ENCODE data around the gene BLTP3B. TPM values are rescaled to one million over a fixed set of nuclear protein-coding genes. Genes with fewer than 3 reads are reported as not detected.
"Not testable (repeated sequence)": the region's sequence is repeated elsewhere in the genome, so short reads cannot be mapped to it uniquely, and the experiment has no call there.

The BLTP3B gene
- total RNA-seq, 4 donors from 2014 or later = 18.6 to 27.3 (median 22.2) TPM

DNA sequence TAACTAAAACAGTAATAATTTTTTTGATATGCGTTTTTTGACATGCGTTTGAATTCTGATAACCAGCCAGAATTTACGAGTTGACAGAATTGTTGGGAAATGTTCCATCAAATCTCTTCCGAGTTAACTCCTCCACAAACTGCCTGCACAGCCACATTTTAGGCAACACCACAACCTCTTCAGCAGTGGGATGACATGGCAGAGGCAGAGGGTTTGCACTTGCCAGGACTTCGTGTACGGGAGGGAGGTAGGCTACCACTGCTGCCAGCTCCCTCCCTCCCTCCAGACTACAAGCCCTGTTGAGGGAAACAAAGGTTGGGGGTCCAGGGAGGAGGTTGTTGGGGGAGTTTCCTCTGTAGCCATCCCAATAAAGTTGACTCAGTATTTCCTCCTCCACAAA, 43.4 kb upstream of the BLTP3B start:
- H3K36me3 ChIP-seq = no peaks in the 10 kb centered on the region
- WGBS = 19% methylated on average over 6 of the region's 6 CpGs
- no peaks in the 10 kb centered on the region for H3K27me3 ChIP-seq
- H3K9me3 ChIP-seq = no peaks in the 10 kb centered on the region
- H3K27ac ChIP-seq = no peak overlapping the region
- TF ChIP-seq POLR2A (IDR thresholded peaks at IDR 0.05) (no peak), EP300 (IDR thresholded peaks at IDR 0.05) (no peak), POLR2AphosphoS5 (IDR thresholded peaks at IDR 0.05) (no peak)
- no peak overlapping the region for H3K4me3 ChIP-seq
- DNase-seq (ENCODE audit: low spot score in 2 of 2) = no peak
- H3K4me1 ChIP-seq = peaks cover 14% of the 10 kb centered on the region

DNA sequence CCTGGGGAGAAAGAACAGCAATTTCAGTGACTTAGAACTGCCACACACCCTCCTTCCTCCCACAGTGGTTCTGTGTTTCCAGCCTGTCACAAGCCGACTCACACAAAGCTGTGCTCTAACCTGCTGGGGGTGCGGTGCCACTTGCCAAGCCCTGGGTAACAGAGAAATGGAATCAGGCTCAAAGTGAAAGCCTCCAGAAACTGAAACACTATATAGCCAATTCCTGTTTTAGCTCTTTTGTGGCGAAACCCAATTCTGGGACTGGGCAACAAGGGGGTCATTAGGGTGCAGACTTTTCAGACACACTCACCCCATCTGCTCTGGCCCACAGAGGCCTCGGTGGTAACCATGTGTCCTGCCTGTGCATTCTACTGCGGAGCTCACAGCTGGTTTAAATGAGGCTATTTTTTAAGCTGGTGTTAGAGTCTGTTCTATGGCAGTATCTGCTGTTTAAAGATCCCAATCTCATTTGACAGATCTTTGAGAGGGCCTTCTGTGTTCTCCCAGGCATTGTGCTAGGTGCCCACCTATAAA, 42.8 kb upstream of the BLTP3B start:
- no peak for TF ChIP-seq POLR2AphosphoS5 (IDR thresholded peaks at IDR 0.05)
- no peak for TF ChIP-seq POLR2A (IDR thresholded peaks at IDR 0.05)
- TF ChIP-seq EP300 (IDR thresholded peaks at IDR 0.05) = no peak
- TF ChIP-seq, protein P1, sequence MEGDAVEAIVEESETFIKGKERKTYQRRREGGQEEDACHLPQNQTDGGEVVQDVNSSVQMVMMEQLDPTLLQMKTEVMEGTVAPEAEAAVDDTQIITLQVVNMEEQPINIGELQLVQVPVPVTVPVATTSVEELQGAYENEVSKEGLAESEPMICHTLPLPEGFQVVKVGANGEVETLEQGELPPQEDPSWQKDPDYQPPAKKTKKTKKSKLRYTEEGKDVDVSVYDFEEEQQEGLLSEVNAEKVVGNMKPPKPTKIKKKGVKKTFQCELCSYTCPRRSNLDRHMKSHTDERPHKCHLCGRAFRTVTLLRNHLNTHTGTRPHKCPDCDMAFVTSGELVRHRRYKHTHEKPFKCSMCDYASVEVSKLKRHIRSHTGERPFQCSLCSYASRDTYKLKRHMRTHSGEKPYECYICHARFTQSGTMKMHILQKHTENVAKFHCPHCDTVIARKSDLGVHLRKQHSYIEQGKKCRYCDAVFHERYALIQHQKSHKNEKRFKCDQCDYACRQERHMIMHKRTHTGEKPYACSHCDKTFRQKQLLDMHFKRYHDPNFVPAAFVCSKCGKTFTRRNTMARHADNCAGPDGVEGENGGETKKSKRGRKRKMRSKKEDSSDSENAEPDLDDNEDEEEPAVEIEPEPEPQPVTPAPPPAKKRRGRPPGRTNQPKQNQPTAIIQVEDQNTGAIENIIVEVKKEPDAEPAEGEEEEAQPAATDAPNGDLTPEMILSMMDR (IDR thresholded peaks at IDR 0.05) = no peak
- Histone ChIP-seq H3K9me3 (no peaks in the 10 kb centered on the region), H3K36me3 (no peaks in the 10 kb centered on the region), H3K27ac (no peak overlapping the region), H3K4me1 (peaks cover 14% of the 10 kb centered on the region), H3K4me3 (no peak overlapping the region), H3K27me3 (no peaks in the 10 kb centered on the region)
- no peak for DNase-seq (ENCODE audit: low spot score in 2 of 2)
- WGBS = 28% methylated on average over 5 of the region's 5 CpGs

DNA sequence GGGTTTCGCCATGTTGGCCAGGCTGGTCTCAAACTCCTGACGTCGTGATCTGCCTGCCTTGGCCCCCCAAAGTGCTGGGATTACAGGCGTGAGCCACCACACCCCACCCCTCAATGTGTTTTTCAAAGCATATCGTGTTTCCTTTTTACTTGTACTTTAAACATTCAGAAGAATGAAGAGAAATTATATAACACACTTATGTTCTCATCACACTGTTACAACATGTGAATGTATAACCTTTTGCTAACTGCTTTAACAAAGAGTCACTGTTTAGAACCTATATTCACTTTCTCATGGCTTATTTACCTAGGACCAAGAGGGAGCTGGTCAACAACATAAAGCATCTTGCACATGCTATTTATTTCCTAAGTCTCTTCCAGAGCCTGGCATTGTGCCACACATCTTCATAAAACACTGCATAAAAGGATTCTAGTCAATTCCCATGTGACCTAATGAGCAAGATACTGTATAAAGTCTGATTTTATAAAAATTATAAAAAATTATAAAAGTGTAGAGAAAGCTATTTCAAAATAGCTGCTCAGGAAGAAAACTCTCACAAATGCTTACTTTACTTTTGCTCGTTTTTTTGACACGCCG, 42.0 kb upstream of the BLTP3B start:
- Histone ChIP-seq H3K27ac (no peak overlapping the region), H3K4me1 (peaks cover 14% of the 10 kb centered on the region), H3K9me3 (no peaks in the 10 kb centered on the region), H3K4me3 (no peak overlapping the region), H3K27me3 (no peaks in the 10 kb centered on the region), H3K36me3 (no peaks in the 10 kb centered on the region)
- no peak for DNase-seq (ENCODE audit: low spot score in 2 of 2)
- WGBS = 89% methylated on average over 8 of the region's 8 CpGs
- TF ChIP-seq POLR2AphosphoS5 (IDR thresholded peaks at IDR 0.05) (no peak), POLR2A (IDR thresholded peaks at IDR 0.05) (no peak)
- TF ChIP-seq, protein P1 (IDR thresholded peaks at IDR 0.05) = no peak

DNA sequence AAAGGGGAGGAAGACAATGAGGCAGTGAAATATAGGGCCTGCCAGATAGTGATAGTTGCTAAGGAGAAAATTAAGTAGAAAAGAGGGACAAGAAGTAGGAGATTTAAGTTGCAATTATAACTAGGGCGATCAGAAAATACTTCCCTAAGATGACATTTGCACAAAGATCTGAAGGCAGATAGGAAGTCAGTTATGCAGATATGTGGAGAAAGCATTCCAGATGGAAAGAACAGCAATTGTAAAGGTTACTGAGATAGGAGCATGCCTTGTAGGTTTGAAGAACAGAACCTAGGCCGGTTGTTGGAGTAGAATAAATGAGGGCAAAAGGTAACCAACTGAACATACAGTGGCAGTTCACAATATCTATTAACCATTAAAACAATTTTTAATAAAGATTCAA, 36.6 kb upstream of the BLTP3B start:
- H3K36me3 ChIP-seq = no peaks in the 10 kb centered on the region
- no peak overlapping the region for H3K4me3 ChIP-seq
- 77% methylated on average over 2 of the region's 2 CpGs for WGBS
- H3K27ac ChIP-seq = no peak overlapping the region
- no peaks in the 10 kb centered on the region for H3K9me3 ChIP-seq
- TF ChIP-seq EP300 (IDR thresholded peaks at IDR 0.05) (no peak), POLR2A (IDR thresholded peaks at IDR 0.05) (no peak), POLR2AphosphoS5 (IDR thresholded peaks at IDR 0.05) (no peak)
- TF ChIP-seq, protein P1 (IDR thresholded peaks at IDR 0.05) = no peak
- H3K4me1 ChIP-seq = no peaks in the 10 kb centered on the region
- DNase-seq (ENCODE audit: low spot score in 2 of 2) = no peak
- no peaks in the 10 kb centered on the region for H3K27me3 ChIP-seq

DNA sequence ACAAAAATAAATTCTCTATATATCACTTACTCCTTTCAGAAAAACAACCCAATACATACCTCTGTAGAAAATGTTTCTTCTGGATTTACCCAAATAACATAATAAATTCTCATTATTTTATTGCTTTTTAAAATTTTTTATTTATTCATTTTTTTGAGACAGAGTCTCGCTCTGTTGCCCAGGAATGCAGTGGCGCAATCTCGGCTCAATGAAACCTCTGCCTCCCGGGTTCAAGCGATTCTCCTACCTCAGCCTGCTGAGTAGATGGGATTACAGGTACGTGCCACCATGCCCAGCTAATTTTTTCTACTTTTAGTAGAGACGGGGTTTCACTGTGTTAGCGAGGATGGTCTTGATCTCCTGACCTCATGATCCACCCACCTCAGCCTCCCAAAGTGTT, 33.8 kb upstream of the BLTP3B start:
- not testable (repeated sequence) for H3K27me3 ChIP-seq; DNase-seq (ENCODE audit: low spot score in 2 of 2); H3K4me1 ChIP-seq; H3K9me3 ChIP-seq; H3K27ac ChIP-seq; H3K36me3 ChIP-seq; H3K4me3 ChIP-seq
- WGBS = 96% methylated on average over 8 of the region's 8 CpGs

DNA sequence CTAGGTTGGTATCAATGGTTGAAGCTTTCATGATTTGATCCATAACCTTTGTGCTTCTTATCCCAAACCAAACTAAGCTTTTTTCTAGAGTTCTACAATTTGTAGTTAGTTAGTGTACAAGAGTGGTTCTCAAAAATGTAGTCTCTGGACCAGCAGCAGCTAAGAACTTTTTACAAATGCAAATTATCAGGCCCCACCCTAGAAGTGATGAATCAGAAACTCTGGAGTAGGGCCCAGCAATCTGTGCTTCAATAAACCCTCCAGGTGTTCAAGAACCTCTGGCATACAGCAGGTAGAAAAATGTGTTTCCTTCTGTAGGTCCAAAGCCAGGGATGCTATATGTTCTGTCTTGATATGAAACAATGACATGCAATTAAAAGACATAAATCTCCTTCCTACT, 31.8 kb upstream of the BLTP3B start:
- Histone ChIP-seq H3K36me3 (peaks cover 3% of the 10 kb centered on the region), H3K27ac (no peak overlapping the region), H3K4me1 (no peaks in the 10 kb centered on the region), H3K27me3 (no peaks in the 10 kb centered on the region), H3K9me3 (no peaks in the 10 kb centered on the region), H3K4me3 (no peak overlapping the region)
- TF ChIP-seq POLR2A (IDR thresholded peaks at IDR 0.05) (no peak), EP300 (IDR thresholded peaks at IDR 0.05) (no peak), POLR2AphosphoS5 (IDR thresholded peaks at IDR 0.05) (no peak)
- TF ChIP-seq, protein P1 (IDR thresholded peaks at IDR 0.05) = no peak
- DNase-seq (ENCODE audit: low spot score in 2 of 2) = no peak
